WTC11 (cell line): ENCODE measurements around the gene PON3. TPM values are rescaled to one million over a fixed set of nuclear protein-coding genes. Genes with fewer than 3 reads are reported as not detected.

ENCODE experiments used
- ATAC-seq: fragments of 200-7000 bp; cut with Tn5 transposase; 2 replicates; pipeline ENCODE4 v1.10.0; 2021; ENCODE audit warnings: mild to moderate bottlenecking, moderate library complexity
- CTCF ChIA-PET: fragments of 300-600 bp; sonication (Branson Sonifier 250); formaldehyde crosslinking; loops from one replicate; lab custom pipeline; 2021; ENCODE audit warnings: antibody characterized with exemption; lab: Charles Lee
- POLR2A ChIA-PET: fragments of 350-600 bp; sonication (Branson Sonifier 250); formaldehyde crosslinking; loops from one replicate; lab custom pipeline; 2021; ENCODE audit warnings: antibody characterized with exemption; lab: Charles Lee
- DNase-seq: peaks from one replicate; pipeline ENCODE4 v3.0.0; 2021; ENCODE audit warnings: low spot score
- H3K27ac Mint-ChIP-seq: 2 replicates; pipeline ENCODE4 v1.8.0; 2021; ENCODE audit warnings: mixed read lengths
- H3K27me3 Mint-ChIP-seq: 2 replicates; pipeline ENCODE4 v1.8.0; 2021; ENCODE audit warnings: low read depth, mild to moderate bottlenecking, moderate library complexity, mixed read lengths
- H3K36me3 Mint-ChIP-seq: 2 replicates; pipeline ENCODE4 v1.8.0; 2021; ENCODE audit warnings: mixed read lengths
- H3K4me1 Mint-ChIP-seq: 2 replicates; pipeline ENCODE4 v1.8.0; 2022; ENCODE audit warnings: mixed read lengths
- H3K4me3 Mint-ChIP-seq: 2 replicates; pipeline ENCODE4 v1.8.0; 2021; ENCODE audit warnings: mild to moderate bottlenecking, moderate library complexity, mixed read lengths
- H3K9me3 Mint-ChIP-seq: 2 replicates; pipeline ENCODE4 v1.8.0; 2021; ENCODE audit warnings: mixed read lengths
- E2F1 ChIP-seq: sonication (generic); formaldehyde crosslinking; IDR thresholded peaks from 2 replicates; pipeline ENCODE4 v1.8.0; 2022; ENCODE audit warnings: mild to moderate bottlenecking, missing genetic modification reagents
- ELF4 ChIP-seq: sonication (generic); formaldehyde crosslinking; IDR thresholded peaks from 2 replicates; pipeline ENCODE4 v1.8.1; 2022; ENCODE audit warnings: low read depth, mild to moderate bottlenecking, moderate library complexity, missing genetic modification reagents
- EMX1 ChIP-seq: fragments of 250-450 bp; sonication (Bioruptor Pico); IDR thresholded peaks from 2 replicates; pipeline ENCODE4 v1.8.0; 2021; ENCODE audit warnings: mild to moderate bottlenecking
- ERG ChIP-seq: fragments of 250-450 bp; sonication (Bioruptor Pico); IDR thresholded peaks from 2 replicates; pipeline ENCODE4 v1.8.0; 2021; ENCODE audit warnings: mild to moderate bottlenecking
- ESRRA ChIP-seq: sonication (generic); formaldehyde crosslinking; IDR thresholded peaks from 2 replicates; pipeline ENCODE4 v1.8.1; 2022; ENCODE audit warnings: mild to moderate bottlenecking, missing genetic modification reagents, borderline replicate concordance
- GTF2I ChIP-seq: fragments of 250-450 bp; sonication (Bioruptor Pico); conservative IDR thresholded peaks from 2 replicates; pipeline ENCODE4 v1.4.0; 2021; ENCODE audit warnings: mild to moderate bottlenecking
- HMGXB4 ChIP-seq: sonication (generic); formaldehyde crosslinking; IDR thresholded peaks from 2 replicates; pipeline ENCODE4 v1.8.1; 2023; ENCODE audit warnings: mild to moderate bottlenecking, moderate library complexity, missing genetic modification reagents
- IRF1 ChIP-seq: sonication (generic); formaldehyde crosslinking; IDR thresholded peaks from 2 replicates; pipeline ENCODE4 v1.8.0; 2023; ENCODE audit warnings: missing genetic modification reagents
- MXD4 ChIP-seq: fragments of 250-450 bp; sonication (Bioruptor Pico); IDR thresholded peaks from 2 replicates; pipeline ENCODE4 v1.8.0; 2021; ENCODE audit warnings: mild to moderate bottlenecking, moderate library complexity, borderline replicate concordance
- NR1H2 ChIP-seq: sonication (generic); formaldehyde crosslinking; IDR thresholded peaks from 2 replicates; pipeline ENCODE4 v1.9.0; 2021; ENCODE audit warnings: mild to moderate bottlenecking, moderate library complexity, missing genetic modification reagents
- NR2C2 ChIP-seq: sonication (generic); formaldehyde crosslinking; IDR thresholded peaks from 2 replicates; pipeline ENCODE4 v1.8.0; 2022; ENCODE audit warnings: mild to moderate bottlenecking, missing genetic modification reagents
- PRDM15 ChIP-seq: sonication (generic); formaldehyde crosslinking; IDR thresholded peaks from 2 replicates; pipeline ENCODE4 v1.8.0; 2022; ENCODE audit warnings: missing genetic modification reagents
- SMAD4 ChIP-seq: sonication (generic); formaldehyde crosslinking; IDR thresholded peaks from 2 replicates; pipeline ENCODE4 v1.8.0; 2022; ENCODE audit warnings: mild to moderate bottlenecking, missing genetic modification reagents
- TP53 ChIP-seq: sonication (generic); formaldehyde crosslinking; IDR thresholded peaks from 2 replicates; pipeline ENCODE4 v1.8.1; 2023; ENCODE audit warnings: mild to moderate bottlenecking, missing genetic modification reagents
- USF2 ChIP-seq: sonication (generic); formaldehyde crosslinking; IDR thresholded peaks from 2 replicates; pipeline ENCODE4 v1.8.1; 2023; ENCODE audit warnings: mild to moderate bottlenecking, missing genetic modification reagents, moderate library complexity
- ZNF317 ChIP-seq: sonication (generic); formaldehyde crosslinking; IDR thresholded peaks from 2 replicates; pipeline ENCODE4 v1.8.1; 2023; ENCODE audit warnings: low read depth, mild to moderate bottlenecking, moderate library complexity, missing genetic modification reagents, borderline replicate concordance
- ZNF396 ChIP-seq: fragments of 250-450 bp; sonication (Bioruptor Pico); IDR thresholded peaks from 2 replicates; pipeline ENCODE4 v1.8.0; 2021; ENCODE audit warnings: mild to moderate bottlenecking, moderate library complexity, borderline replicate concordance
- ZNF423 ChIP-seq: fragments of 250-450 bp; sonication (Bioruptor Pico); IDR thresholded peaks from 2 replicates; pipeline ENCODE4 v2.1.2; 2022; ENCODE audit warnings: mild to moderate bottlenecking, moderate library complexity
- ZNF512 ChIP-seq: sonication (generic); formaldehyde crosslinking; IDR thresholded peaks from 2 replicates; pipeline ENCODE4 v1.8.1; 2022; ENCODE audit warnings: missing genetic modification reagents, borderline replicate concordance
- total RNA-seq: library from RNA; stranded (reverse); gene quantifications from 3 replicates; pipeline ENCODE4 v1.2.3, GENCODE V29; 2021

Gene PON3
- total RNA-seq, 1 experiment from 2014 or later: 0.42 TPM

GRCh38 chr7:95397381-95397780 lies 1.2 kb upstream of the PON3 start:
- DNase-seq: no peak
- Mint-ChIP-seq H3K4me3 (peak overlapping the region; percentile 76), H3K27me3 (peaks cover 15% of the 10 kb centered on the region), H3K36me3 (no peaks in the 10 kb centered on the region), H3K27ac (no peak overlapping the region), H3K4me1 (peaks cover 20% of the 10 kb centered on the region), H3K9me3 (no peaks in the 10 kb centered on the region)
- POLR2A ChIA-PET: no interaction called here
- ATAC-seq: no peak
- CTCF ChIA-PET: interaction anchor here (0.9 to 3.5 kb wide), 12 partner anchors 9 to 742 kb away, joined by 3 to 36 read pairs (median 8); partner anchors contain the start of gene SGCE
- no peak for TF ChIP-seq IRF1 (CRISPR knock-in tag)
- no peak for TF ChIP-seq TP53
- no peak for TF ChIP-seq SMAD4 (CRISPR knock-in tag)
- TF ChIP-seq NR2C2 (CRISPR knock-in tag): no peak
- TF ChIP-seq ZNF396: no peak
- TF ChIP-seq ERG (CRISPR knock-in tag): no peak
- no peak for TF ChIP-seq ZNF317
- no peak for TF ChIP-seq ESRRA (CRISPR knock-in tag)
- TF ChIP-seq ELF4 (CRISPR knock-in tag): no peak
- no peak for TF ChIP-seq EMX1 (CRISPR knock-in tag)
- no peak for TF ChIP-seq USF2
- TF ChIP-seq MXD4 (CRISPR knock-in tag): no peak
- TF ChIP-seq PRDM15 (CRISPR knock-in tag): no peak
- TF ChIP-seq ZNF423 (CRISPR knock-in tag): no peak
- no peak for TF ChIP-seq E2F1
- TF ChIP-seq ZNF512 (CRISPR knock-in tag): no peak
- TF ChIP-seq GTF2I (CRISPR knock-in tag): no peak
- TF ChIP-seq HMGXB4 (CRISPR knock-in tag): no peak
- TF ChIP-seq NR1H2 (CRISPR knock-in tag): no peak
